ENCODE measurements around the gene PJA1.

The PJA1 gene

DNA sequence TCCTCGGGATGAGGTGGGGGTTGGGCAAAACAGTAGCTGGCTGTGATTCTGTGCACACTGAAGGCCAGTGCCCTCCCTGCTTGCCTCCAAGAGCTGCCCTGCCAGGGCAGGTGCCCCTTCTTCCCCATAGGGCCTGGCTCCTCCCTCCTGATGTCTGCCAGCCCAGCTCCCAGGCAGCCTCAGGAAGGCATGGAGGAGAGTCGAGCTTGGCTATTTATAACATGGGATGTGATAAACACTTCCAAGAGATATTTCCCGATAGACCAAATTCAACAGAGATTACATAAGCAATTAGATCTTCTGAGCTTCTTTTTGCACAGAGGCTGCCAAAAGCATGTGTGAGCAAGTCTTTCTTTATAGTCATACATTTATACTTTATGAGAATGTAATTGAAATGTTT, 45.3 kb upstream of the PJA1 start:
- Histone ChIP-seq H3K9me2 (replicated peaks; ENCODE audit: low read depth, low read length) (no peaks in the 10 kb centered on the region), H3K36me3 (ENCODE audit: insufficient read depth, low read length) (no peaks in the 10 kb centered on the region), H3K9ac (ENCODE audit: low read depth, low read length, poor library complexity, severe bottlenecking) (no peak overlapping the region), H4K20me1 (ENCODE audit: insufficient read depth, low read length, poor library complexity, severe bottlenecking) (no peaks in the 10 kb centered on the region), H3K27me3 (ENCODE audit: insufficient read depth, low read length, poor library complexity, severe bottlenecking) (no peaks in the 10 kb centered on the region), H3K79me2 (ENCODE audit: insufficient read depth, low read length) (no peaks in the 10 kb centered on the region), H3K9me3 (ENCODE audit: insufficient read depth, low read depth, low read length) (no peaks in the 10 kb centered on the region), H3K4me2 (ENCODE audit: low read depth, low read length, poor library complexity, severe bottlenecking) (no peak overlapping the region), H3F3A (ENCODE audit: low read depth) (no peaks in the 10 kb centered on the region), H3K4me1 (ENCODE audit: insufficient read depth, low read length, poor library complexity, severe bottlenecking) (no peaks in the 10 kb centered on the region), H2AFZ (ENCODE audit: low read length) (no peak overlapping the region), H3K4me3 (ENCODE audit: low read length, poor library complexity, severe bottlenecking) (no peak overlapping the region)
- TF ChIP-seq CTCF (conservative IDR thresholded peaks at IDR 0.05; ENCODE audit: low read length): no peak
- TF ChIP-seq EZH2phosphoT487 (IDR thresholded peaks at IDR 0.05; ENCODE audit: borderline replicate concordance): no peak

- Histone ChIP-seq H4K20me1 (ENCODE audit: insufficient read depth, low read length, poor library complexity, severe bottlenecking) (no peaks in the 10 kb centered on the region), H3K27me3 (ENCODE audit: insufficient read depth, low read length, poor library complexity, severe bottlenecking) (no peaks in the 10 kb centered on the region), H3K4me2 (ENCODE audit: low read depth, low read length, poor library complexity, severe bottlenecking) (no peak overlapping the region), H3K9ac (ENCODE audit: low read depth, low read length, poor library complexity, severe bottlenecking) (no peak overlapping the region), H3K9me2 (replicated peaks; ENCODE audit: low read depth, low read length) (no peaks in the 10 kb centered on the region), H3F3A (ENCODE audit: low read depth) (no peaks in the 10 kb centered on the region), H3K9me3 (ENCODE audit: insufficient read depth, low read depth, low read length) (no peaks in the 10 kb centered on the region), H3K4me1 (ENCODE audit: insufficient read depth, low read length, poor library complexity, severe bottlenecking) (no peaks in the 10 kb centered on the region), H3K36me3 (ENCODE audit: insufficient read depth, low read length) (no peaks in the 10 kb centered on the region), H3K4me3 (ENCODE audit: low read length, poor library complexity, severe bottlenecking) (no peak overlapping the region), H3K79me2 (ENCODE audit: insufficient read depth, low read length) (no peaks in the 10 kb centered on the region), H2AFZ (ENCODE audit: low read length) (no peak overlapping the region)
- TF ChIP-seq EZH2phosphoT487 (IDR thresholded peaks at IDR 0.05; ENCODE audit: borderline replicate concordance): no peak
- no peak for TF ChIP-seq CTCF (conservative IDR thresholded peaks at IDR 0.05; ENCODE audit: low read length)
Measured at GRCh38 chrX:69207216-69207615, 42.0 kb upstream of the PJA1 start.

DNA sequence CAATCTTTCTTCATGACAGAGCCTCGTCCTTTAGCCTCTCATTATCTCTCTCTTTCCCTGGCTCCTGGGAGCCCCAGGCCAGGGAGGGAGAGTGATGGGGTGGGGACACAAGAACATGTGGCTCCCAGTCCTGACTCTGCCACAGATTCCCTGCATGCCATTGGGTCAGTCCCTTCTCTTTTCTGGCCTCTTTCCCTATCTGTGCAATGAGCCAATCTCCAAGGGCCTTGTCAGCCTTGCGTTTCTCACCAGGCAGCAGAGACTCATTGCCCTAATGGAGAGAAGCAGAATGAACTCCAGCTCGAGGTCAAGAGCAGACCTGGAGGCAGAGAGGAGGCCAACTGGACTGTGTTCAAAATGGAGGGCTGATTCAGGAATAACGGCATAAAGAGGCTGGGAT, 38.4 kb upstream of the PJA1 start:
- no peaks in the 10 kb centered on the region for H3K36me3 ChIP-seq (ENCODE audit: insufficient read depth, low read length)
- no peaks in the 10 kb centered on the region for H3F3A ChIP-seq (ENCODE audit: low read depth)
- no peaks in the 10 kb centered on the region for H3K27me3 ChIP-seq (ENCODE audit: insufficient read depth, low read length, poor library complexity, severe bottlenecking)
- no peak overlapping the region for H3K4me2 ChIP-seq (ENCODE audit: low read depth, low read length, poor library complexity, severe bottlenecking)
- H4K20me1 ChIP-seq (ENCODE audit: insufficient read depth, low read length, poor library complexity, severe bottlenecking): no peaks in the 10 kb centered on the region
- no peak overlapping the region for H3K9ac ChIP-seq (ENCODE audit: low read depth, low read length, poor library complexity, severe bottlenecking)
- H2AFZ ChIP-seq (ENCODE audit: low read length): no peak overlapping the region
- no peaks in the 10 kb centered on the region for H3K9me2 ChIP-seq (replicated peaks; ENCODE audit: low read depth, low read length)
- no peaks in the 10 kb centered on the region for H3K79me2 ChIP-seq (ENCODE audit: insufficient read depth, low read length)
- H3K4me3 ChIP-seq (ENCODE audit: low read length, poor library complexity, severe bottlenecking): no peak overlapping the region
- no peaks in the 10 kb centered on the region for H3K9me3 ChIP-seq (ENCODE audit: insufficient read depth, low read depth, low read length)
- TF ChIP-seq CTCF (conservative IDR thresholded peaks at IDR 0.05; ENCODE audit: low read length) (no peak), EZH2phosphoT487 (IDR thresholded peaks at IDR 0.05; ENCODE audit: borderline replicate concordance) (no peak)
- H3K4me1 ChIP-seq (ENCODE audit: insufficient read depth, low read length, poor library complexity, severe bottlenecking): no peaks in the 10 kb centered on the region

Data from Loucy (cell line).